ENCODE results near the gene SERPING1. TPM values are rescaled to one million over a fixed set of nuclear protein-coding genes. Genes with fewer than 3 reads are reported as not detected.

Gene SERPING1
- total and polyA plus RNA-seq, 2 donors (not counting 3 experiments of a cell fraction or from before 2014, with no cell fraction given) = 0.30 TPM; not detected in 1

- intact Hi-C loops (cut with micrococcal nuclease) = loop anchor here (5.0 kb wide), 1 partner anchor 319 kb away; no protein-coding TSS in a partner anchor
- no peak overlapping the region for H3K4me2 ChIP-seq (ENCODE audit: insufficient read depth, low read length)
Measured at GRCh38 chr11:57646194-57646798, 48.8 kb downstream of the SERPING1 start.

More at GRCh38 chr11:57646194-57646798, 48.8 kb downstream of the SERPING1 start:
- Histone ChIP-seq H3K36me3 (ENCODE audit: control insufficient read depth in 2 of 2, extremely low read depth in 1 of 2, insufficient read depth in 2 of 2, low read length in 2 of 2) (no peaks in the 10 kb centered on the region), H2AFZ (ENCODE audit: low read depth, low read length) (no peak overlapping the region), H3K9me1 (replicated peaks; ENCODE audit: control insufficient read depth, extremely low read depth, insufficient read depth, low read length) (no peaks in the 10 kb centered on the region), H3K79me2 (ENCODE audit: control insufficient read depth, insufficient read depth, low read length) (no peaks in the 10 kb centered on the region), H3K27me3 (ENCODE audit: control insufficient read depth in 2 of 2, insufficient read depth in 2 of 2, low read length in 2 of 2) (peaks cover 38 to 50% of the 10 kb centered on the region in 2 experiments), H3K4me1 (ENCODE audit: control insufficient read depth, extremely low read depth, insufficient read depth, low read length) (peaks cover 3% of the 10 kb centered on the region), H4K20me1 (replicated peaks; ENCODE audit: control insufficient read depth, extremely low read depth, insufficient read depth, low read length) (no peaks in the 10 kb centered on the region), H3K9me3 (replicated peaks; ENCODE audit: control insufficient read depth, insufficient read depth, low read length) (no peaks in the 10 kb centered on the region), H3K4me3 (replicated peaks in 1 of 3; ENCODE audit: insufficient read depth in 1 of 3, low read depth in 1 of 3, low read length in 3 of 3) (no peak overlapping the region), H3K9ac (replicated peaks; ENCODE audit: extremely low read depth, insufficient read depth, low read length) (no peak overlapping the region), H3K27ac (ENCODE audit: insufficient read depth, low read depth, low read length) (no peak overlapping the region)
- FAIRE-seq (no peak), DNase-seq (ENCODE audit: low read depth, low spot score) (no peak)
- CTCF ChIA-PET = interaction anchor here (0.9 to 5.1 kb wide), 2 partner anchors 77 to 153 kb away, joined by 4 to 126 read pairs; partner anchors contain the start of gene UBE2L6
- POLR2A ChIA-PET = no interaction called here
- TF ChIP-seq POLR2AphosphoS5 (IDR thresholded peaks at IDR 0.05; ENCODE audit: insufficient read depth, low read depth, low read length) (no peak), MYC (IDR thresholded peaks at IDR 0.05; ENCODE audit: low read depth, low read length) (no peak), JUN (IDR thresholded peaks at IDR 0.05; ENCODE audit: borderline replicate concordance, insufficient read depth, insufficient read length, low read depth) (no peak), FOS (IDR thresholded peaks at IDR 0.05; ENCODE audit: borderline replicate concordance, insufficient read depth, low read length) (no peak), POLR2A (IDR thresholded peaks at IDR 0.05; ENCODE audit: low read depth, low read length) (no peak), EZH2 (IDR thresholded peaks at IDR 0.05; ENCODE audit: borderline replicate concordance, low read depth, low read length, severe bottlenecking) (no peak), GATA2 (IDR thresholded peaks at IDR 0.05; ENCODE audit: insufficient read depth, insufficient read length, low read depth, low read length) (no peak)
- TF ChIP-seq, protein P1, sequence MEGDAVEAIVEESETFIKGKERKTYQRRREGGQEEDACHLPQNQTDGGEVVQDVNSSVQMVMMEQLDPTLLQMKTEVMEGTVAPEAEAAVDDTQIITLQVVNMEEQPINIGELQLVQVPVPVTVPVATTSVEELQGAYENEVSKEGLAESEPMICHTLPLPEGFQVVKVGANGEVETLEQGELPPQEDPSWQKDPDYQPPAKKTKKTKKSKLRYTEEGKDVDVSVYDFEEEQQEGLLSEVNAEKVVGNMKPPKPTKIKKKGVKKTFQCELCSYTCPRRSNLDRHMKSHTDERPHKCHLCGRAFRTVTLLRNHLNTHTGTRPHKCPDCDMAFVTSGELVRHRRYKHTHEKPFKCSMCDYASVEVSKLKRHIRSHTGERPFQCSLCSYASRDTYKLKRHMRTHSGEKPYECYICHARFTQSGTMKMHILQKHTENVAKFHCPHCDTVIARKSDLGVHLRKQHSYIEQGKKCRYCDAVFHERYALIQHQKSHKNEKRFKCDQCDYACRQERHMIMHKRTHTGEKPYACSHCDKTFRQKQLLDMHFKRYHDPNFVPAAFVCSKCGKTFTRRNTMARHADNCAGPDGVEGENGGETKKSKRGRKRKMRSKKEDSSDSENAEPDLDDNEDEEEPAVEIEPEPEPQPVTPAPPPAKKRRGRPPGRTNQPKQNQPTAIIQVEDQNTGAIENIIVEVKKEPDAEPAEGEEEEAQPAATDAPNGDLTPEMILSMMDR (IDR thresholded peaks at IDR 0.05; ENCODE audit: extremely low read depth in 1 of 2, insufficient read depth in 1 of 2, low read depth in 1 of 2, low read length in 2 of 2) = no peak
- TF ChIP-seq, protein P2, sequence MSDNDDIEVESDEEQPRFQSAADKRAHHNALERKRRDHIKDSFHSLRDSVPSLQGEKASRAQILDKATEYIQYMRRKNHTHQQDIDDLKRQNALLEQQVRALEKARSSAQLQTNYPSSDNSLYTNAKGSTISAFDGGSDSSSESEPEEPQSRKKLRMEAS (IDR thresholded peaks at IDR 0.05; ENCODE audit: insufficient read depth, insufficient read length) = no peak
- dilution Hi-C loops (cut with MboI; ENCODE audit: extremely low pct_ligation_motif_present, low sequenced_read_pairs) = no loop called here
- BruUV-seq (replicated peaks) = no TSS peak

Measured in endothelial cell of umbilical vein (primary cell).